ENCODE measurements around the gene SUCLG2.

SUCLG2 gene

GRCh38 chr3:67601385-67601784 lies 53.0 kb downstream of the SUCLG2 start:
- TF ChIP-seq CTCF (conservative IDR thresholded peaks at IDR 0.05): no peak
- TF ChIP-seq ZFX (IDR thresholded peaks at IDR 0.05): no peak
- no peak overlapping the region for H3K27ac ChIP-seq

GRCh38 chr3:67599821-67600220 lies 54.6 kb downstream of the SUCLG2 start:
- no peak overlapping the region for H3K27ac ChIP-seq
- TF ChIP-seq ZFX (IDR thresholded peaks at IDR 0.05) (no peak), CTCF (conservative IDR thresholded peaks at IDR 0.05) (no peak)

GRCh38 chr3:67598814-67599556 lies 55.4 kb downstream of the SUCLG2 start:
- no peak for TF ChIP-seq CTCF (conservative IDR thresholded peaks at IDR 0.05)
- no peak for TF ChIP-seq ZFX (IDR thresholded peaks at IDR 0.05)

GRCh38 chr3:67595424-67595823 lies 59.0 kb downstream of the SUCLG2 start:
- H3K27ac ChIP-seq: no peak overlapping the region
- TF ChIP-seq CTCF (conservative IDR thresholded peaks at IDR 0.05) (no peak), ZFX (IDR thresholded peaks at IDR 0.05) (no peak)

More at GRCh38 chr3:67598814-67599556, 55.4 kb downstream of the SUCLG2 start:
- H3K27ac ChIP-seq: no peak overlapping the region

- TF ChIP-seq CTCF (conservative IDR thresholded peaks at IDR 0.05): no peak; the same call in 1 of the 2 replicates
- TF ChIP-seq ZFX (IDR thresholded peaks at IDR 0.05): no peak
- no peak overlapping the region for H3K27ac ChIP-seq
Observed at GRCh38 chr3:67593761-67594234, 60.6 kb downstream of the SUCLG2 start.

GRCh38 chr3:67592057-67592456 lies 62.4 kb downstream of the SUCLG2 start:
- H3K27ac ChIP-seq: no peak overlapping the region
- TF ChIP-seq ZFX (IDR thresholded peaks at IDR 0.05) (no peak), CTCF (conservative IDR thresholded peaks at IDR 0.05) (no peak)

GRCh38 chr3:67587811-67588210 lies 66.6 kb downstream of the SUCLG2 start:
- H3K27ac ChIP-seq: no peak overlapping the region
- TF ChIP-seq ZFX (IDR thresholded peaks at IDR 0.05): no peak
- TF ChIP-seq CTCF (conservative IDR thresholded peaks at IDR 0.05): no peak

All from C4-2B (cell line).